Activated naive CD4-positive, alpha-beta T cell treated with anti-CD3 and anti-CD28 coated beads, Interleukin-2, amount 10 ng/mL, durations not matched to agents 7 days and 5 days (primary cell): ENCODE data around the gene ZNF213.

Source experiments
- CTCF ChIA-PET: fragments of 350-600 bp; sonication (Branson Sonifier 250); formaldehyde crosslinking; loops from one replicate; lab custom pipeline; 2021; ENCODE audit warnings: antibody characterized with exemption; lab: Charles Lee
- DNase-seq: peaks from one replicate; pipeline ENCODE4 v3.0.0-alpha.2; 2020
- H3K27ac Mint-ChIP-seq: one replicate; pipeline ENCODE4 v1.8.0; 2021; ENCODE audit warnings: mild to moderate bottlenecking, moderate library complexity, mixed read lengths
- H3K27me3 Mint-ChIP-seq: one replicate; pipeline ENCODE4 v1.8.0; 2021; ENCODE audit warnings: mild to moderate bottlenecking, mixed read lengths
- H3K36me3 Mint-ChIP-seq: one replicate; pipeline ENCODE4 v1.8.0; 2021; ENCODE audit warnings: mixed read lengths
- H3K4me1 Mint-ChIP-seq: one replicate; pipeline ENCODE4 v1.8.0; 2021; ENCODE audit warnings: mixed read lengths
- H3K4me3 Mint-ChIP-seq: one replicate; pipeline ENCODE4 v1.8.0; 2021; ENCODE audit warnings: mild to moderate bottlenecking, moderate library complexity, mixed read lengths
- H3K9me3 Mint-ChIP-seq: one replicate; pipeline ENCODE4 v1.8.0; 2021; ENCODE audit warnings: mixed read lengths

ZNF213 gene

GRCh38 chr16:3095869-3096268, 39.0 kb upstream of the ZNF213 start:
- peak; percentile 79 for DNase-seq
- no peaks in the 10 kb centered on the region for H3K36me3 Mint-ChIP-seq
- H3K27me3 Mint-ChIP-seq: peaks cover 18% of the 10 kb centered on the region
- no peak overlapping the region for H3K4me3 Mint-ChIP-seq
- peak overlapping the region; percentile 77 for H3K27ac Mint-ChIP-seq
- no peaks in the 10 kb centered on the region for H3K9me3 Mint-ChIP-seq
- peaks cover 75% of the 10 kb centered on the region for H3K4me1 Mint-ChIP-seq
- CTCF ChIA-PET: interaction anchor here (0.8 to 11.4 kb wide), 12 partner anchors 20 to 74 kb away, joined by 3 to 200 read pairs (median 6); partner anchors contain the start of gene ZNF213

DNA sequence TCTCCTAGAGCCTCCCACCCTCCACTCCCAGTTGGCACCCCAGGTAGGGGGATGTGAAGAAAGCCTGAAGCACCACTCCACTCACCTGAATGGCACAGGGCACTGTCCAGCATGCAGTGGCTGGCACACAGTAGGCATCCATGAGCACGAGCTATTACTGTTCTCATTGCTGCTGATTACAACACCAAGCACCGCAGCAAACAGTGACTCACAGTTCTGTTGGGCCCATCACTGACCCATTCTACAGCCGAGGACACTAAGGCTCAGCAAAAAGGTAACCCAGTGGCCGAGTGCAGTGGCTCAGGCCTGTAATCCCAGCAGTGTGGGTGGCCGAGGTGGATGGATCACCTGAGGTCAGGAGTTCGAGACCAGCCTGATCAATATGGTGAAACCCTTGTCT, 38.5 kb upstream of the ZNF213 start:
- Mint-ChIP-seq H3K4me3 (no peak overlapping the region), H3K4me1 (peaks cover 75% of the 10 kb centered on the region), H3K36me3 (no peaks in the 10 kb centered on the region), H3K27ac (peak overlapping the region; percentile 77), H3K9me3 (no peaks in the 10 kb centered on the region), H3K27me3 (peaks cover 18% of the 10 kb centered on the region)
- CTCF ChIA-PET: interaction anchor here (0.9 to 11.4 kb wide), 11 partner anchors 20 to 75 kb away, joined by 3 to 200 read pairs (median 6); partner anchors contain the start of gene ZNF213
- DNase-seq: no peak

DNA sequence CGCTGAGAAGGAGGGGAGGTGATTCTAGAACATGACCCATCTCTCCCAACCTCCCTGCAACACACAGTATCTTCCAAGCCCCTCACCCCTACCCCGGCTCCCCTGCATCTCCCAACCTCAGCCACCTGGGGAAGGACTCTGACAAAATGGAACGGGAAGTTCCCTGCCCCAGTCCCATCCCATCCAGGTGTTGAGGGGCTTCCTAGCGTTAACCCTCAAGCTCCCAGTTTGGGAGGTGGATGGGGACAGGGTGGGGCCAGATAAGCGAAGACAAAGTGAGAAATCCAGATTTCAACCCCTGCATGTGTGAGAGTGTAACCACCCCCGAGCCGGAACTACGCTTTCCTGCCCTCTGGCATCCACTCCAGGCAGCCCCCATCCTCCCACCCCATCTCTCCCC, 37.6 kb upstream of the ZNF213 start:
- H3K36me3 Mint-ChIP-seq: no peaks in the 10 kb centered on the region
- H3K4me1 Mint-ChIP-seq: peaks cover 75% of the 10 kb centered on the region
- DNase-seq: no peak
- no peaks in the 10 kb centered on the region for H3K9me3 Mint-ChIP-seq
- no peak overlapping the region for H3K4me3 Mint-ChIP-seq
- CTCF ChIA-PET: interaction anchor here (0.6 to 11.4 kb wide), 7 partner anchors 21 to 69 kb away, joined by 3 to 200 read pairs (median 8); no protein-coding TSS in a partner anchor
- H3K27ac Mint-ChIP-seq: no peak overlapping the region
- H3K27me3 Mint-ChIP-seq: peaks cover 18% of the 10 kb centered on the region

GRCh38 chr16:3098459-3099394, 36.1 kb upstream of the ZNF213 start, which contains the start of gene ZSCAN10:
TSS of gene ZSCAN10 (minus strand) at chr16:3099294. CDS start at chr16:3092937, 6,357 bp downstream.
- CTCF ChIA-PET: interaction anchor here (1.4 to 11.4 kb wide), 6 partner anchors 22 to 67 kb away, joined by 3 to 200 read pairs (median 10); partner anchors contain the start of gene IL32
- H3K4me3 Mint-ChIP-seq: peak within 1 kb of the TSS; percentile 73
- peaks cover 83% of the 10 kb centered on the region for H3K4me1 Mint-ChIP-seq
- no peaks in the 10 kb centered on the region for H3K9me3 Mint-ChIP-seq
- no peaks in the 10 kb centered on the region for H3K36me3 Mint-ChIP-seq
- peak within 1 kb of the TSS; percentile 78 for H3K27ac Mint-ChIP-seq
- H3K27me3 Mint-ChIP-seq: peaks cover 18% of the 10 kb centered on the region
- DNase-seq: no peak

DNA sequence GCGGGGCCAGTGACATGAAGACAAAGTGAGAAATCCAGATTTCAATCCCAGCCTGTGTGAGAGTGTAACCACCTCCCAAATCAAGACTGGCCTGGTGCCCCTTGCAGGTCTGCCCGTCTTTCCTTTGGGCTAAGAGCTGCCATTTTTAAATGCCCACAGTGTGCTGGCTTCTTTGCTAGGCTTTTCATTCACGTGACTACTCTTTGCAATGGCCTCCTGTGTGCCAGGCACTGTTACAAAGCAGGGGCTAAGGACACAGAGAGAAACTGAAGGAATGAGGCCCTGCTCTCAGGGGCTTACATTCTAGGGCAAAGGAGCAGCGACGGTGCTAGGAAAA, 35.5 kb upstream of the ZNF213 start:
- Mint-ChIP-seq H3K27ac (no peak overlapping the region), H3K4me3 (no peak overlapping the region), H3K36me3 (no peaks in the 10 kb centered on the region), H3K9me3 (no peaks in the 10 kb centered on the region), H3K4me1 (peaks cover 82% of the 10 kb centered on the region), H3K27me3 (peaks cover 18% of the 10 kb centered on the region)
- DNase-seq: no peak
- CTCF ChIA-PET: interaction anchor here (1.4 to 11.4 kb wide), 4 partner anchors 29 to 68 kb away, joined by 3 to 200 read pairs (median 15); partner anchors contain the start of gene IL32

GRCh38 chr16:3099732-3100499, 34.9 kb upstream of the ZNF213 start:
- peaks cover 79% of the 10 kb centered on the region for H3K4me1 Mint-ChIP-seq

DNA sequence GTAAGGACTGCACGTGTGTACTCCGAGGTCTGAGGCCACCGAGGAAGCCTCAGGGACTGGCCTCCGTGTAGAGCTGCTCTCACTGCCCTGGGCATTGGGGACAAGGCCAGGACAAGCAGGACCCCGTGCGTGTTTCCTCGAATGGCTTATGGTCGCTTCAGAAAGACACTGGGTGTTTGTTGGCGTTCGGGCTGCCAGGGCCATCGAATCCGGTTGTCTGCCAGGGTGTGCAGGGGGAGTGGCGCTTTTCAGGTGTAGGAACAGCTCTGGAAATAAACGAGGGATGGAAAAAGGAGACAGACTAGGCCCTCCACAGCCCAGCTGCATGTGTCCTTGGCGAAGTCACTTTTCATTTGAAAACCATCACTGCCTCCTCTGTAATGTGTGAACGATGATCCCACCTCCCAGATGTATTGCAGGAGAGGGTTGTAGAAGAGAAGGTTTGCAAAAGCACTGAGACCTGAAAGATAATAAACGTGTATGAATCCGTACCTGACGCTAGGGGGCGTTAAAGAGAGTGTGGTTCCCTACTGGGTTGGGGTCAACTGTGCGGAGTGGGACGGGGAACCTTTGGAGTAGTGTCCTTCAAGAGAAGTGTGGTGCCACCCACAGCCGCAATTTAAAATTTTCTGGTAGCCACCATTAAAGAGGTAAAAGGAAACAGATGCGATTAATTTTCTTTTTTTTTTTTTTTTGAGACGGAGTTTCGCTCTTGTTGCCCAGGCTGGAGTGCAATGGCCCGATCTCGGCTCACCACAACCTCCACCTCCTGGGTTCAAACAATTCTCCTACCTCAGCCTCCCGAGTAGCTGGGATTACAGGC, 33.6 kb upstream of the ZNF213 start:
- Mint-ChIP-seq H3K36me3 (no peaks in the 10 kb centered on the region), H3K27me3 (peaks cover 18% of the 10 kb centered on the region), H3K9me3 (no peaks in the 10 kb centered on the region), H3K27ac (peak overlapping the region; percentile 93), H3K4me1 (peaks cover 80% of the 10 kb centered on the region), H3K4me3 (peak overlapping the region; percentile 74)
- peak; percentile 67 for DNase-seq
- CTCF ChIA-PET: interaction anchor here (0.6 to 11.4 kb wide), 12 partner anchors 8 to 240 kb away, joined by 3 to 200 read pairs (median 4); no protein-coding TSS in a partner anchor

More at GRCh38 chr16:3099732-3100499, 34.9 kb upstream of the ZNF213 start:
- DNase-seq: peak; percentile 95
- CTCF ChIA-PET: interaction anchor here (0.8 to 11.4 kb wide), 5 partner anchors 29 to 69 kb away, joined by 3 to 200 read pairs (median 11); partner anchors contain the start of gene IL32
- Mint-ChIP-seq H3K27me3 (peaks cover 18% of the 10 kb centered on the region), H3K4me3 (peak overlapping the region; percentile 73), H3K36me3 (no peaks in the 10 kb centered on the region), H3K27ac (peak overlapping the region; percentile 78), H3K9me3 (no peaks in the 10 kb centered on the region)

GRCh38 chr16:3101841-3102470, 32.9 kb upstream of the ZNF213 start:
- peak overlapping the region; percentile 74 for H3K4me3 Mint-ChIP-seq
- peak; percentile 62 for DNase-seq
- H3K27ac Mint-ChIP-seq: peak overlapping the region; percentile 93
- peaks cover 18% of the 10 kb centered on the region for H3K27me3 Mint-ChIP-seq
- H3K36me3 Mint-ChIP-seq: no peaks in the 10 kb centered on the region
- CTCF ChIA-PET: interaction anchor here (0.9 to 11.4 kb wide), 10 partner anchors 9 to 49 kb away, joined by 3 to 200 read pairs (median 5); no protein-coding TSS in a partner anchor
- no peaks in the 10 kb centered on the region for H3K9me3 Mint-ChIP-seq
- peaks cover 77% of the 10 kb centered on the region for H3K4me1 Mint-ChIP-seq

- no peaks in the 10 kb centered on the region for H3K9me3 Mint-ChIP-seq
- H3K4me3 Mint-ChIP-seq: peak overlapping the region; percentile 71
- peaks cover 48% of the 10 kb centered on the region for H3K4me1 Mint-ChIP-seq
- no peaks in the 10 kb centered on the region for H3K36me3 Mint-ChIP-seq
- CTCF ChIA-PET: interaction anchor here (11.4 kb wide), 1 partner anchor 22 kb away, joined by 200 read pairs; no protein-coding TSS in a partner anchor
- H3K27ac Mint-ChIP-seq: peak overlapping the region; percentile 88
- peak; percentile 93 for DNase-seq
- peaks cover 21% of the 10 kb centered on the region for H3K27me3 Mint-ChIP-seq
Observed at GRCh38 chr16:3106205-3106928, 28.5 kb upstream of the ZNF213 start.

GRCh38 chr16:3112058-3112880, 22.6 kb upstream of the ZNF213 start, which contains the start of gene ZNF205:
TSS of gene ZNF205 (plus strand) at chr16:3112586. CDS start at chr16:3113431, 845 bp downstream.
- H3K9me3 Mint-ChIP-seq: no peaks in the 10 kb centered on the region
- no peaks in the 10 kb centered on the region for H3K36me3 Mint-ChIP-seq
- no peak within 1 kb of the TSS for H3K4me3 Mint-ChIP-seq
- H3K27ac Mint-ChIP-seq: no peak within 1 kb of the TSS
- H3K27me3 Mint-ChIP-seq: peaks cover 75% of the 10 kb centered on the region
- CTCF ChIA-PET: interaction anchor here (1.1 to 3.1 kb wide), 2 partner anchors 10 to 17 kb away, joined by 3 to 14 read pairs; no protein-coding TSS in a partner anchor
- no peak for DNase-seq
- H3K4me1 Mint-ChIP-seq: peaks cover 8% of the 10 kb centered on the region

GRCh38 chr16:3112881-3113574, 21.8 kb upstream of the ZNF213 start:
- H3K36me3 Mint-ChIP-seq: no peaks in the 10 kb centered on the region
- H3K4me1 Mint-ChIP-seq: peaks cover 5% of the 10 kb centered on the region
- peaks cover 77% of the 10 kb centered on the region for H3K27me3 Mint-ChIP-seq
- H3K9me3 Mint-ChIP-seq: no peaks in the 10 kb centered on the region
- CTCF ChIA-PET: interaction anchor here (1.1 to 3.1 kb wide), 2 partner anchors 11 to 16 kb away, joined by 3 to 14 read pairs; no protein-coding TSS in a partner anchor
- H3K4me3 Mint-ChIP-seq: no peak overlapping the region
- DNase-seq: no peak
- H3K27ac Mint-ChIP-seq: no peak overlapping the region
